Retinal pigment epithelial cell (primary cell): ENCODE measurements around the gene USP43.

Experiments
- DNase-seq: peaks from one replicate; pipeline ENCODE4 v3.0.0-alpha.2; 2010; ENCODE audit warnings: low read depth
- H3K4me3 ChIP-seq: 2 replicates; pipeline ENCODE4 v1.5.1; 2011; ENCODE audit warnings: mild to moderate bottlenecking, low read length, control low read depth, moderate library complexity
- TF ChIP-seq, protein P1 (sequence below): conservative IDR thresholded peaks from 2 replicates; pipeline ENCODE4 v1.5.1; 2011; ENCODE audit warnings: low read depth, low read length, control low read depth, inconsistent platforms

Gene USP43

DNA sequence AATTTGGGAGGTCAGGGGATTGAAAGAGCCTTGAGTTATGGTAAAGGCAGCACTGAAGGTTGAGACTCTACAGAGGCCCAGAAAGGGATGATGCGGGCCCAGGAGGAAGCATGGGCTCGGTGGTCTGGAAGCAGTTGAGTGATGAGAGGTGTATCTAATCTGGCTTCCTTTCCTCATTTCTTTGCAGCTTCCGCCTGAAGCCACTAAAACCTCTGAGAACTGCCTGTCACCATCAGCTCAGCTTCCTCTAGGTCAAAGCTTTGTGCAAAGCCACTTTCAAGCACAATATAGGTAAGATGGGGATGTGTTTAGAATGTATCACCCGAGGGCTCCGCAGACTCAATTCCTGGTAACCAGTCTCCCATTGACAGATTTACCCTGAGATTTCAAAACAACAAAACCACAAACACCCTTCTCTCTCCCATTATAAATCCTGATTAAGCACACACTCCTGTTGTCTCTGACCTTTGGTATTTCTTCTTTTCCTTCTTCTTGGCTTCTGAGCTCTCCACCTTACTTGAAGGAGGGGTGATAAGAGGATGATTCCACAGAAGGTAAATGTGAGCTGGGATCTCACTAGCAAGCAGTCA is 21.2 kb downstream of the USP43 start:
- TF ChIP-seq, protein P1, sequence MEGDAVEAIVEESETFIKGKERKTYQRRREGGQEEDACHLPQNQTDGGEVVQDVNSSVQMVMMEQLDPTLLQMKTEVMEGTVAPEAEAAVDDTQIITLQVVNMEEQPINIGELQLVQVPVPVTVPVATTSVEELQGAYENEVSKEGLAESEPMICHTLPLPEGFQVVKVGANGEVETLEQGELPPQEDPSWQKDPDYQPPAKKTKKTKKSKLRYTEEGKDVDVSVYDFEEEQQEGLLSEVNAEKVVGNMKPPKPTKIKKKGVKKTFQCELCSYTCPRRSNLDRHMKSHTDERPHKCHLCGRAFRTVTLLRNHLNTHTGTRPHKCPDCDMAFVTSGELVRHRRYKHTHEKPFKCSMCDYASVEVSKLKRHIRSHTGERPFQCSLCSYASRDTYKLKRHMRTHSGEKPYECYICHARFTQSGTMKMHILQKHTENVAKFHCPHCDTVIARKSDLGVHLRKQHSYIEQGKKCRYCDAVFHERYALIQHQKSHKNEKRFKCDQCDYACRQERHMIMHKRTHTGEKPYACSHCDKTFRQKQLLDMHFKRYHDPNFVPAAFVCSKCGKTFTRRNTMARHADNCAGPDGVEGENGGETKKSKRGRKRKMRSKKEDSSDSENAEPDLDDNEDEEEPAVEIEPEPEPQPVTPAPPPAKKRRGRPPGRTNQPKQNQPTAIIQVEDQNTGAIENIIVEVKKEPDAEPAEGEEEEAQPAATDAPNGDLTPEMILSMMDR: no peak
- no peak for DNase-seq
- H3K4me3 ChIP-seq: no peak overlapping the region

DNA sequence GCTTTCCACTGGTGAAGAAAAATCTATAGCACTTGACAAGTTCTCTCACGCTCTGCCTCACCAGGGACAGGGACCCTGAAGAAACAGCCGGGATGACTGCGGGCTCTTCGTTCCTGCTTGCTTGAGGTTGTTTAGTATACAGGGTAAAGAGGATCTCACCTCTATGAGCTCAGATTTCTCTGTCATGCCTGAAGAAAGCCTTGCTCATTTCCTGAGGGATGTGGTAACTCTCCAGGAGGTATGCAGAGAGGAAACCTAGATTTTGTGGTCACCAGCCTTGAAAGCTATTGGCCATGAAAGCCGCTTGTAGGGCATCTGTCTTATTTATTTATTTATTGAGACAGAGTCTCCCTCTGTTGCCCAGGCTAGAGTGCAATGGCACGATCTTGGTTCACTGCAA is 23.2 kb downstream of the USP43 start:
- H3K4me3 ChIP-seq: no peak overlapping the region
- no peak for DNase-seq
- TF ChIP-seq, protein P1: no peak

DNA sequence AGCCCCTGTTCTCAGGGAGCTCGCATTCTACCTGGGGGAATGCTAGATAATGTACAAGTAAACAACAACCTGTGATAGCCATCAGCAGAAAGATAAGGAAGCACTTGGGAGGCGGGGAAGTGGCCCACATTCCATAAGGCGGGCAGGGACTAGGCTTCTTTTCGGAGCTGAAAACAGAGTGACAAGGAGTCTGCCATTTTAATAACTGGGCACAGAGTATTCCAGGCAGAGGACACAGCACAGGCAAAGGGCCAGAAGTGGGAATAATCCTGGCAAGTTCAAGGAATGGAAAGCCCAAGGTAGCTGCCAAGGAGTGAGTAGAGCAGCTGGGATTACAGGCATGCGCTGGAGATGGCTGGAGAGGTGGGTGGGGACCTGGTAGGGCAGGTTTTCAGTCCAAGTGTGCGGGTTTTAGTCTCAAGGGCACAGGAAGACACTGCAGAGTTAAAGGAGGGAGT is 24.3 kb downstream of the USP43 start:
- DNase-seq: no peak
- TF ChIP-seq, protein P1: no peak
- no peak overlapping the region for H3K4me3 ChIP-seq

DNA sequence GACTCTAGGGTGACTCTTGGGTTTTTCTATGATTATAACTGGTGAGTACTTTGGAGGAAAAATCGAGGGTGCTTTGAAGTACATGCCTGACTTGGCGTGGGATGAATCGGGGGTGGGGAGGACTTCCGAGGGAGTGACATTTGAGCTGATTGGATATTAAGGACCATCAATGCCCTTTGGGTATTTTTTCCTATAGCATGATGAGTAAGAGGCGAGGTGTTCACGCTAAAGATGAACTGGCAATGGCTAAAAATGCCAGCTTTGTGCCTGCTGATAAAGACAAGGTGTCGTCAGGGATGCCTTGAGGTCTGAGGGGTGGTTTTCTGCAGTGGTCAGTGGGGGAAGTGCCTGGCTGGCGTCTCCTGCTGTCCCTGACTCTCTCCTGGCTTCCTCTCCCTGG is 25.3 kb downstream of the USP43 start:
- no peak for DNase-seq
- TF ChIP-seq, protein P1: no peak

DNA sequence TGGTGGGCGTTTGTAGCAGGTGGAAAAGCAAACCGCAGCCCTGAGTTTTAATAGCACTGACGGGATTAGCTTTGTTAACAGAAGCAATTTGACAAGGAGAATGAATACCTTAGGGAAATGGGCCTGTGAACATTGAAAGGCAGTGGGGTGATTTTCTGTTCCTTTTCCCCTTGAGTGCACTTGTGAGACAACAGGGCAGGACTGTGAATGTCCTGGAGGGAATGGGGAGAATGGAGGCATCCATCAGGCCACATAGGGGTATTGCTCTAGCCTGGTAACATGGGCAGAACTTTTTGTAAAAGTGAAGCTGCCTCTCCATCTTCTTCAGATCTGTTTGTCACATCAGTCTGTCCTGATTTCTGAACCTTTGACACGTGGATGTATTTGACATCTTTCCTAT is 26.2 kb downstream of the USP43 start:
- no peak for DNase-seq
- no peak overlapping the region for H3K4me3 ChIP-seq
- TF ChIP-seq, protein P1: no peak

More for the DNA sequence above, 25.3 kb downstream of the USP43 start:
- no peak overlapping the region for H3K4me3 ChIP-seq

DNA sequence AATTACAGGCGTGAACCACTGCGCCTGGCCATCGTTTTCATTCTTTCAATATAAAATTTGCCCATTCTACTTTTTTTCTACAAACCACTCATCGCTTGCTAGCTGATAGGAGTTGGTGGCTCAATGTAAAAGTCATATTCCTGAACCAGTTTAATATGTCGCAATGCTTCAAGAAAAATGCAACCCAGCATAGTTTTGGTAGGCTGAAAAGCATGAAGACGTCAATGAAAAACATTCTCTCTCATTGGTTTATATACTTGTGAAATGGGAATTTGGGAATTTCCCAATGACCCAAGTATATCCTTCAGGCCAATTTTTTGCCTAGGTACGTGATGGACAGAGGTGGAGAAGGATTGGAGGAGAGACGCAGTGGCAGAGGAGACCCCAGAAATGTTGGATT is 26.9 kb downstream of the USP43 start:
- no peak overlapping the region for H3K4me3 ChIP-seq
- DNase-seq: no peak
- TF ChIP-seq, protein P1: no peak

DNA sequence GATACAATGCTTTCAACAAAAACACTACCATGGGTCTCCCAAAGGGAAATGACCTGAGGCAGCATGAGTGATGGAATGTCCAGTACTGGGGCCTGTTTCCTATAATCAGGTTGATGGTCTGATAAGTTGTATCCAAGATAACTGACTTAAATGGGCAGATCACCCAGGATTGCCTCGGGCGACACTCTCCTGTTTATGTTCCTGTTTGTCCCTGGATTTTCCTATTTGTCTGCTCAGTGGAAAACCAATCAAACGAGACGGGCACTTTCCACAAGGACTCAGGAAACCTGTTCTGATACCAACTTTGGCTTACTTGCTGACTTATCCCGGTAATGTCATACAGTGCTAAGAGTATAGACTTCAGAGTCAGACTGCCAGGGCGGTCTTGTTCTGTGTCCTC is 27.4 kb downstream of the USP43 start:
- H3K4me3 ChIP-seq: no peak overlapping the region
- TF ChIP-seq, protein P1: no peak
- DNase-seq: no peak
